ENCODE results near the gene DZIP3.

DZIP3 gene

GRCh38 chr3:108705045-108705444 is 115.5 kb downstream of the DZIP3 start:
- DNase-seq, result no peak

GRCh38 chr3:108713009-108713516 is 123.5 kb downstream of the DZIP3 start:
- DNase-seq, result no peak

GRCh38 chr3:108713816-108714215 is 124.3 kb downstream of the DZIP3 start:
- no peak for DNase-seq

- no peak for DNase-seq
Observed at GRCh38 chr3:108718454-108718853, 128.9 kb downstream of the DZIP3 start.

GRCh38 chr3:108719178-108719806 is 129.8 kb downstream of the DZIP3 start:
- DNase-seq, result no peak

GRCh38 chr3:108722724-108723123 is 133.2 kb downstream of the DZIP3 start:
- no peak for DNase-seq

- no peak for DNase-seq
Observed at GRCh38 chr3:108724101-108724500, 134.6 kb downstream of the DZIP3 start.

- no peak for DNase-seq
Observed at GRCh38 chr3:108728105-108728504, 138.6 kb downstream of the DZIP3 start.

- DNase-seq, result no peak
Observed at GRCh38 chr3:108728934-108729333, 139.4 kb downstream of the DZIP3 start.

GRCh38 chr3:108736821-108737220 is 147.3 kb downstream of the DZIP3 start:
- DNase-seq, result no peak

- no peak for DNase-seq
Observed at GRCh38 chr3:108742929-108743328, 153.4 kb downstream of the DZIP3 start.

Data from activated naive CD4-positive, alpha-beta T cell treated with anti-CD3 and anti-CD28 coated beads, Interleukin-2, amount 50 U/mL, for 16 hours (primary cell).